ENCODE data around the gene FAM237B. TPM values are rescaled to one million over a fixed set of nuclear protein-coding genes. Genes with fewer than 3 reads are reported as not detected.

FAM237B gene
- polyA plus RNA-seq, 3 donors: not detected

DNA sequence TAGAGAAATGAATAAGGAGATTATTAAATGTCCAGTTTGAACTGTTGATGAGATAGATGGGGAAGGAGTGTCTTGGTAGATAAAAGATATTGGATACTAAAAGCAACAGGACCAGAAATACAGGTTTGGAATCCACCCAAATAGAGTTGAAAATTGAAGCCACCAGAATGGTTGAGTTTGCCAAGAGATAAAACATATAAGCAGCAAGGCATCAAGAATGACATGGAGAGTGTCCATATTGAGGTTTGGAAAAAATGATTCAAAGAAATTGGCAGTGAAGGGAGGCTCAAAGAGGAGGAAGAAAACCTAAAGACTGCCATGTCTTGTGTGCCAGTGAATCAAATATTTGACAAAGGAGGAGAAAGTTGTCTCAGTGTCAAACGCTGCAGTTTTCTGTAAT, 51.9 kb downstream of the FAM237B start:
- Mint-ChIP-seq H3K9me3 (peaks cover 0 to 2% (median 0%) of the 10 kb centered on the region in 7 donors), H3K27ac (no peak overlapping the region), H3K36me3 (no peaks in the 10 kb centered on the region), H3K4me3 (no peak overlapping the region), H3K27me3 (ENCODE audit: low read depth in 3 of 3) (peaks cover 0 to 2% (median 0%) of the 10 kb centered on the region in 3 donors), H3K4me1 (no peaks in the 10 kb centered on the region)
- Histone ChIP-seq H3K4me3 (replicated peaks in 1 of 3; ENCODE audit: low read depth in 2 of 3, low read length in 3 of 3) (no peak overlapping the region), H2AFZ (ENCODE audit: insufficient read depth, low read depth, low read length, poor library complexity, severe bottlenecking) (no peak overlapping the region), H3K4me1 (ENCODE audit: control insufficient read depth in 1 of 2, insufficient read depth in 2 of 2, low read length in 2 of 2) (no peaks in the 10 kb centered on the region), H3K27ac (ENCODE audit: low read depth in 1 of 2, low read length in 2 of 2) (no peak overlapping the region), H3K9ac (ENCODE audit: insufficient read depth, low read length, poor library complexity, severe bottlenecking) (no peak overlapping the region), H3K9me3 (replicated peaks in 1 of 2; ENCODE audit: control insufficient read depth in 1 of 2, insufficient read depth in 1 of 2, low read length in 2 of 2) (no peaks in the 10 kb centered on the region), H3K36me3 (replicated peaks in 1 of 2; ENCODE audit: control insufficient read depth in 1 of 2, insufficient read depth in 2 of 2, low read length in 2 of 2) (no peaks in the 10 kb centered on the region), H3K79me2 (ENCODE audit: insufficient read depth, low read length) (no peaks in the 10 kb centered on the region), H3K27me3 (ENCODE audit: control insufficient read depth in 2 of 2, insufficient read depth in 2 of 2, low read length in 2 of 2) (no peaks in the 10 kb centered on the region), H3K4me2 (replicated peaks; ENCODE audit: extremely low read depth, low read length, poor library complexity, severe bottlenecking) (no peak overlapping the region), H4K20me1 (ENCODE audit: insufficient read depth, low read length) (no peaks in the 10 kb centered on the region)
- 92% methylated on average over 1 of the region's 1 CpG for WGBS (ENCODE audit: insufficient coverage)
- intact Hi-C loops (cut with micrococcal nuclease): loop anchor here in 1 of 2 donors (10.0 kb wide), 1 partner anchor 114 kb away; the partner anchor contains the start of gene STEAP1
- TF ChIP-seq, protein P1, sequence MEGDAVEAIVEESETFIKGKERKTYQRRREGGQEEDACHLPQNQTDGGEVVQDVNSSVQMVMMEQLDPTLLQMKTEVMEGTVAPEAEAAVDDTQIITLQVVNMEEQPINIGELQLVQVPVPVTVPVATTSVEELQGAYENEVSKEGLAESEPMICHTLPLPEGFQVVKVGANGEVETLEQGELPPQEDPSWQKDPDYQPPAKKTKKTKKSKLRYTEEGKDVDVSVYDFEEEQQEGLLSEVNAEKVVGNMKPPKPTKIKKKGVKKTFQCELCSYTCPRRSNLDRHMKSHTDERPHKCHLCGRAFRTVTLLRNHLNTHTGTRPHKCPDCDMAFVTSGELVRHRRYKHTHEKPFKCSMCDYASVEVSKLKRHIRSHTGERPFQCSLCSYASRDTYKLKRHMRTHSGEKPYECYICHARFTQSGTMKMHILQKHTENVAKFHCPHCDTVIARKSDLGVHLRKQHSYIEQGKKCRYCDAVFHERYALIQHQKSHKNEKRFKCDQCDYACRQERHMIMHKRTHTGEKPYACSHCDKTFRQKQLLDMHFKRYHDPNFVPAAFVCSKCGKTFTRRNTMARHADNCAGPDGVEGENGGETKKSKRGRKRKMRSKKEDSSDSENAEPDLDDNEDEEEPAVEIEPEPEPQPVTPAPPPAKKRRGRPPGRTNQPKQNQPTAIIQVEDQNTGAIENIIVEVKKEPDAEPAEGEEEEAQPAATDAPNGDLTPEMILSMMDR (IDR thresholded peaks at IDR 0.05): no peak
- no peak for DNase-seq

DNA sequence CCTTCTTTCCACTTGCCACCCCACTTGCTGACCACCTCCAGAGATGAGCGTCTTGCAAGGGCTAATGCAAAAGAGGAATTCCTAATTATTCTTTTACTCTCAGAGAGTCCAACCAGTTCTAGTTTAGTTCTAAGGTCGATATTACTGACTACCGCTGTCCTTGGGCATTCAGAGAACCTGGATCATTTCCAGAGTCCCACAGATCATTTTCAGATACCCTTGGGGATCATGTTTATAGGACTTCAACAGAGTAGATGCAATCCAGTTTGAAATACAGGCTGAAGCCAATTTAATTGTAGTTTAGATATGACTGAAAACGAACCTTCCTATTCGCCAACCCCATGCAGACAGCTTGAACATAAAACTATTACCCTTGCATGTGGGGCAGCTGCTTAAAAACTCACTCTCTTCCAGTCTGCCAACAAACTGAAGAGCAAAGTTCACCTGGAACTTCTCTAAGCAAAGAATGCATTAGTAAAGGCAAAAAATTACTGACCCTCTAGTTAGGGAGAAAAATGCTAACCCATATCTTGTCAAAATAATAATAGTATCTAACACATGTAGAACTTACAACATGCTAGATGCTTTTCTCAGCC, 53.7 kb downstream of the FAM237B start:
- no peaks in the 10 kb centered on the region for H3K27me3 ChIP-seq (ENCODE audit: control insufficient read depth in 2 of 2, insufficient read depth in 2 of 2, low read length in 2 of 2)
- no peak overlapping the region for H3K9ac ChIP-seq (ENCODE audit: insufficient read depth, low read length, poor library complexity, severe bottlenecking)
- Mint-ChIP-seq H3K4me3 (no peak overlapping the region), H3K27ac (no peak overlapping the region), H3K4me1 (no peaks in the 10 kb centered on the region), H3K9me3 (peaks cover 0 to 2% (median 0%) of the 10 kb centered on the region in 7 donors), H3K27me3 (ENCODE audit: low read depth in 3 of 3) (peaks cover 0 to 4% (median 1%) of the 10 kb centered on the region in 3 donors), H3K36me3 (no peaks in the 10 kb centered on the region)
- no peak overlapping the region for H3K27ac ChIP-seq (ENCODE audit: low read depth in 1 of 2, low read length in 2 of 2)
- intact Hi-C loops (cut with micrococcal nuclease): loop anchor here in 1 of 2 donors (10.0 kb wide), 1 partner anchor 113 kb away; the partner anchor contains the start of gene STEAP1
- WGBS (ENCODE audit: insufficient coverage): 94% methylated on average over 3 of the region's 5 CpGs
- H3K9me3 ChIP-seq (replicated peaks in 1 of 2; ENCODE audit: control insufficient read depth in 1 of 2, insufficient read depth in 1 of 2, low read length in 2 of 2): no peaks in the 10 kb centered on the region
- H3K79me2 ChIP-seq (ENCODE audit: insufficient read depth, low read length): no peaks in the 10 kb centered on the region
- no peaks in the 10 kb centered on the region for H3K4me1 ChIP-seq (ENCODE audit: control insufficient read depth in 1 of 2, insufficient read depth in 2 of 2, low read length in 2 of 2)
- H3K4me3 ChIP-seq (replicated peaks in 1 of 3; ENCODE audit: low read depth in 2 of 3, low read length in 3 of 3): no peak overlapping the region
- TF ChIP-seq, protein P1 (IDR thresholded peaks at IDR 0.05): no peak
- H2AFZ ChIP-seq (ENCODE audit: insufficient read depth, low read depth, low read length, poor library complexity, severe bottlenecking): no peak overlapping the region
- DNase-seq: no peak
- no peak overlapping the region for H3K4me2 ChIP-seq (replicated peaks; ENCODE audit: extremely low read depth, low read length, poor library complexity, severe bottlenecking)
- no peaks in the 10 kb centered on the region for H3K36me3 ChIP-seq (replicated peaks in 1 of 2; ENCODE audit: control insufficient read depth in 1 of 2, insufficient read depth in 2 of 2, low read length in 2 of 2)
- no peaks in the 10 kb centered on the region for H4K20me1 ChIP-seq (ENCODE audit: insufficient read depth, low read length)
